Common myeloid progenitor, CD34-positive (primary cell): Measurements from ENCODE around the gene GOSR2.

ENCODE experiments used
- CTCF ChIA-PET: fragments of 350-600 bp; sonication (Branson Sonifier 250); formaldehyde crosslinking; loops from one replicate; lab custom pipeline; 2021; ENCODE audit warnings: antibody characterized with exemption; lab: Charles Lee
- POLR2A ChIA-PET: fragments of 350-600 bp; sonication (Branson Sonifier 250); formaldehyde crosslinking; loops from one replicate; lab custom pipeline; 2021; ENCODE audit warnings: antibody characterized with exemption; lab: Charles Lee
- DNase-seq, 3 donors: peaks; one replicate each; pipeline versions ENCODE4 v3.0.0 to v3.0.0-alpha.2; 2013
- H3K27ac ChIP-seq, 2 experiments: 1 replicate in 1 of 2; 2 replicates in 1 of 2; pipeline ENCODE4 v1.7.0; 2013; ENCODE audit warnings: inconsistent platforms in 2 of 2, low read length in 2 of 2, mild to moderate bottlenecking in 2 of 2, low read depth in 1 of 2, moderate library complexity in 1 of 2; ENCODE audit not compliant: severe bottlenecking in 2 of 2, insufficient read depth in 1 of 2, poor library complexity in 1 of 2
- H3K27me3 ChIP-seq, 5 experiments: replicated peaks in 2 of 5; 1 replicate in 3 of 5; 2 replicates in 2 of 5; pipeline versions ENCODE4 v1.6.1 to v1.7.0; 2013; ENCODE audit warnings: low read length in 4 of 5, mild to moderate bottlenecking in 2 of 5, moderate library complexity in 2 of 5, inconsistent platforms in 1 of 5; ENCODE audit not compliant: insufficient read depth in 5 of 5, control insufficient read depth in 4 of 5
- H3K36me3 ChIP-seq, 4 experiments: 1 replicate in 2 of 4; 2 replicates in 2 of 4; pipeline versions ENCODE4 v1.6.1 to v1.7.0; 2013; ENCODE audit warnings: low read length in 3 of 4, control low read depth in 1 of 4, mild to moderate bottlenecking in 1 of 4; ENCODE audit not compliant: control insufficient read depth in 4 of 4, insufficient read depth in 4 of 4
- H3K4me1 ChIP-seq, 4 experiments: 1 replicate in 3 of 4; 2 replicates in 1 of 4; pipeline versions ENCODE4 v1.6.1 to v1.7.1; 2013; ENCODE audit warnings: low read length in 3 of 4, mild to moderate bottlenecking in 3 of 4, control low read depth in 1 of 4, inconsistent platforms in 1 of 4, moderate library complexity in 1 of 4; ENCODE audit not compliant: control insufficient read depth in 4 of 4, insufficient read depth in 4 of 4; ENCODE audit errors: control extremely low read depth in 1 of 4
- H3K4me3 ChIP-seq, 7 experiments: 1 replicate in 4 of 7; 2 replicates in 3 of 7; pipeline versions ENCODE4 v1.5.1 to v1.7.0; 2013; ENCODE audit warnings: mild to moderate bottlenecking in 7 of 7, low read length in 6 of 7, moderate library complexity in 6 of 7, inconsistent platforms in 2 of 7, low read depth in 2 of 7, control low read depth in 1 of 7; ENCODE audit not compliant: insufficient read depth in 4 of 7, control insufficient read depth in 1 of 7; ENCODE audit errors: extremely low read depth in 1 of 7
- H3K9me3 ChIP-seq, 5 experiments: 1 replicate in 4 of 5; 2 replicates in 1 of 5; pipeline versions ENCODE4 v1.6.1 to v1.7.1; 2013; ENCODE audit warnings: low read length in 4 of 5, mild to moderate bottlenecking in 2 of 5, inconsistent platforms in 1 of 5, low read depth in 1 of 5, moderate library complexity in 1 of 5; ENCODE audit not compliant: control insufficient read depth in 4 of 5, insufficient read depth in 2 of 5; ENCODE audit errors: control extremely low read depth in 1 of 5
- WGBS: methylation state at CpG from one replicate; pipeline ENCODE4 v1.1.5; 2013; ENCODE audit not compliant: insufficient coverage; 5-methylcytosine and 5-hydroxymethylcytosine counted together

GOSR2 gene

GRCh38 chr17:46885415-46886309, 37.3 kb upstream of the GOSR2 start:
- 97% methylated on average over 8 of the region's 10 CpGs for WGBS
- POLR2A ChIA-PET, result no interaction called here
- peaks cover 0 to 11% (median 3%) of the 10 kb centered on the region in 4 experiments for H3K4me1 ChIP-seq
- no peak overlapping the region for H3K27ac ChIP-seq
- no peaks in the 10 kb centered on the region for H3K9me3 ChIP-seq
- CTCF ChIA-PET, result interaction anchor here (0.8 to 1.2 kb wide), 2 partner anchors 43 to 57 kb away, joined by 3 read pairs; no protein-coding TSS in a partner anchor
- H3K27me3 ChIP-seq, result peaks cover 0 to 3% (median 0%) of the 10 kb centered on the region in 5 experiments
- no peaks in the 10 kb centered on the region for H3K36me3 ChIP-seq
- no peak for DNase-seq
- H3K4me3 ChIP-seq, result no peak overlapping the region

GRCh38 chr17:46886310-46886663, 36.7 kb upstream of the GOSR2 start:
- WGBS, result no CpG with 5 or more reads among the region's 1 CpG

GRCh38 chr17:46887717-46888116, 35.2 kb upstream of the GOSR2 start:
- WGBS, result 100% methylated on average over 2 of the region's 3 CpGs
- H3K36me3 ChIP-seq, result no peaks in the 10 kb centered on the region
- H3K4me3 ChIP-seq, result no peak overlapping the region
- ChIA-PET CTCF (interaction anchor here (1.5 kb wide), 1 partner anchor 45 kb away, joined by 5 read pairs; no protein-coding TSS in a partner anchor), POLR2A (no interaction called here)
- peaks cover 0 to 20% (median 5%) of the 10 kb centered on the region in 4 experiments for H3K4me1 ChIP-seq
- no peak for DNase-seq
- H3K27me3 ChIP-seq, result peaks cover 0 to 3% (median 0%) of the 10 kb centered on the region in 5 experiments
- no peaks in the 10 kb centered on the region for H3K9me3 ChIP-seq
- H3K27ac ChIP-seq, result no peak overlapping the region

More at GRCh38 chr17:46886310-46886663, 36.7 kb upstream of the GOSR2 start:
- no peaks in the 10 kb centered on the region for H3K9me3 ChIP-seq
- H3K36me3 ChIP-seq, result no peaks in the 10 kb centered on the region
- H3K27ac ChIP-seq, result no peak overlapping the region
- ChIA-PET POLR2A (no interaction called here), CTCF (interaction anchor here (0.8 kb wide), 1 partner anchor 57 kb away, joined by 3 read pairs; no protein-coding TSS in a partner anchor)
- no peak for DNase-seq
- peaks cover 0 to 3% (median 0%) of the 10 kb centered on the region in 5 experiments for H3K27me3 ChIP-seq
- H3K4me1 ChIP-seq, result peaks cover 0 to 17% (median 5%) of the 10 kb centered on the region in 4 experiments
- no peak overlapping the region for H3K4me3 ChIP-seq

GRCh38 chr17:46888727-46889126, 34.2 kb upstream of the GOSR2 start:
- POLR2A ChIA-PET, result no interaction called here
- no peaks in the 10 kb centered on the region for H3K9me3 ChIP-seq
- no peak for DNase-seq
- H3K27me3 ChIP-seq, result peaks cover 0 to 4% (median 0%) of the 10 kb centered on the region in 5 experiments
- H3K4me1 ChIP-seq, result peaks cover 0 to 20% (median 5%) of the 10 kb centered on the region in 4 experiments
- H3K4me3 ChIP-seq, result no peak overlapping the region
- H3K36me3 ChIP-seq, result no peaks in the 10 kb centered on the region
- H3K27ac ChIP-seq, result no peak overlapping the region
- 100% methylated on average over 1 of the region's 1 CpG for WGBS
- CTCF ChIA-PET, result interaction anchor here (1.4 to 1.5 kb wide), 3 partner anchors 15 to 53 kb away, joined by 3 to 5 read pairs (median 5); no protein-coding TSS in a partner anchor

GRCh38 chr17:46889519-46889918, 33.4 kb upstream of the GOSR2 start:
- DNase-seq, result no peak
- peaks cover 0 to 4% (median 0%) of the 10 kb centered on the region in 5 experiments for H3K27me3 ChIP-seq
- 100% methylated on average over 4 of the region's 4 CpGs for WGBS
- no peaks in the 10 kb centered on the region for H3K9me3 ChIP-seq
- CTCF ChIA-PET, result interaction anchor here (1.4 to 1.5 kb wide), 2 partner anchors 14 to 54 kb away, joined by 3 to 5 read pairs; no protein-coding TSS in a partner anchor
- H3K27ac ChIP-seq, result no peak overlapping the region
- POLR2A ChIA-PET, result no interaction called here
- no peaks in the 10 kb centered on the region for H3K36me3 ChIP-seq
- peaks cover 0 to 20% (median 5%) of the 10 kb centered on the region in 4 experiments for H3K4me1 ChIP-seq
- no peak overlapping the region for H3K4me3 ChIP-seq

GRCh38 chr17:46889992-46890564, 32.9 kb upstream of the GOSR2 start:
- H3K27me3 ChIP-seq, result peaks cover 0 to 4% (median 0%) of the 10 kb centered on the region in 5 experiments
- CTCF ChIA-PET, result interaction anchor here (1.4 to 1.5 kb wide), 2 partner anchors 13 to 55 kb away, joined by 3 to 5 read pairs; no protein-coding TSS in a partner anchor
- no peaks in the 10 kb centered on the region for H3K36me3 ChIP-seq
- H3K27ac ChIP-seq, result no peak overlapping the region
- POLR2A ChIA-PET, result no interaction called here
- H3K4me1 ChIP-seq, result peaks cover 0 to 23% (median 5%) of the 10 kb centered on the region in 4 experiments
- no peak overlapping the region for H3K4me3 ChIP-seq
- 81% methylated on average over 11 of the region's 13 CpGs for WGBS
- no peaks in the 10 kb centered on the region for H3K9me3 ChIP-seq
- no peak for DNase-seq
